Astrocyte (in vitro differentiated cells and primary cell): ENCODE data around the gene NADK. TPM values are rescaled to one million over a fixed set of nuclear protein-coding genes. Genes with fewer than 3 reads are reported as not detected.
A peak's percentile ranks its signal among the peaks of the same experiment; 100 is the strongest.
"Not testable (repeated sequence)": the region's sequence is repeated elsewhere in the genome, so short reads cannot be mapped to it uniquely, and the experiment has no call there.

Experiments
- DNase-seq: peaks from one replicate; pipeline ENCODE4 v3.0.0-alpha.2; 2010; ENCODE audit warnings: low read depth
- FAIRE-seq: peaks from 2 replicates; lab custom pipeline; 2011; peaks lifted over from hg19 to GRCh38; lab: Jason Lieb, UNC
- H2AFZ ChIP-seq: 2 replicates; pipeline ENCODE4 v1.6.0; 2012; ENCODE audit warnings: low read depth, low read length, inconsistent platforms
- H3K27ac ChIP-seq: 2 replicates; pipeline ENCODE4 v1.5.1; 2011; ENCODE audit warnings: low read depth, low read length, inconsistent platforms
- H3K27me3 ChIP-seq: 2 replicates; pipeline ENCODE4 v1.6.0; 2011; ENCODE audit warnings: low read length, inconsistent platforms; ENCODE audit not compliant: insufficient read depth
- H3K36me3 ChIP-seq: 2 replicates; pipeline ENCODE4 v1.5.1; 2011; ENCODE audit warnings: low read length, inconsistent platforms; ENCODE audit not compliant: insufficient read depth
- H3K4me1 ChIP-seq: 2 replicates; pipeline ENCODE4 v1.5.1; 2011; ENCODE audit warnings: low read length, inconsistent platforms; ENCODE audit not compliant: insufficient read depth
- H3K4me2 ChIP-seq: 2 replicates; pipeline ENCODE4 v1.6.0; 2012; ENCODE audit warnings: low read length, inconsistent platforms
- H3K4me3 ChIP-seq: 2 replicates; pipeline ENCODE4 v1.5.1; 2011; ENCODE audit warnings: low read depth, mild to moderate bottlenecking, low read length, inconsistent platforms; ENCODE audit not compliant: insufficient read depth
- H3K79me2 ChIP-seq: 2 replicates; pipeline ENCODE4 v1.6.0; 2012; ENCODE audit warnings: mild to moderate bottlenecking, low read length, inconsistent platforms; ENCODE audit not compliant: insufficient read depth
- H3K9ac ChIP-seq: 2 replicates; pipeline ENCODE4 v1.6.0; 2012; ENCODE audit warnings: mild to moderate bottlenecking, low read length, inconsistent platforms
- H3K9me3 ChIP-seq: 2 replicates; pipeline ENCODE4 v1.5.1; 2012; ENCODE audit warnings: low read depth, mild to moderate bottlenecking, low read length, inconsistent platforms; ENCODE audit not compliant: insufficient read depth
- H4K20me1 ChIP-seq: 2 replicates; pipeline ENCODE4 v1.6.0; 2012; ENCODE audit warnings: low read length, inconsistent platforms; ENCODE audit not compliant: insufficient read depth
- H3K27ac Mint-ChIP-seq: one replicate; pipeline ENCODE4 v1.8.0; 2021; ENCODE audit warnings: mild to moderate bottlenecking, mixed read lengths; ENCODE audit not compliant: unreplicated experiment
- H3K27me3 Mint-ChIP-seq: one replicate; pipeline ENCODE4 v1.8.0; 2021; ENCODE audit warnings: low read depth, mixed read lengths; ENCODE audit not compliant: unreplicated experiment
- H3K36me3 Mint-ChIP-seq: one replicate; pipeline ENCODE4 v1.8.0; 2021; ENCODE audit warnings: low read depth, mixed read lengths; ENCODE audit not compliant: unreplicated experiment
- H3K4me1 Mint-ChIP-seq: one replicate; pipeline ENCODE4 v1.8.0; 2021; ENCODE audit warnings: low read depth, mixed read lengths; ENCODE audit not compliant: unreplicated experiment
- H3K4me3 Mint-ChIP-seq: one replicate; pipeline ENCODE4 v1.8.0; 2021; ENCODE audit warnings: mild to moderate bottlenecking, moderate library complexity, mixed read lengths; ENCODE audit not compliant: unreplicated experiment
- H3K9me3 Mint-ChIP-seq: one replicate; pipeline ENCODE4 v1.8.0; 2021; ENCODE audit warnings: mild to moderate bottlenecking, mixed read lengths; ENCODE audit not compliant: unreplicated experiment
- EZH2 ChIP-seq: IDR thresholded peaks from 2 replicates; pipeline ENCODE4 v1.6.1; 2012; ENCODE audit warnings: mild to moderate bottlenecking, low read length, inconsistent platforms; ENCODE audit not compliant: insufficient read depth
- total RNA-seq: library from RNA; stranded (reverse); gene quantifications from 2 replicates; pipeline ENCODE4 v1.2.1, GENCODE V29; 2021
- TF ChIP-seq, protein P1 (sequence below): IDR thresholded peaks from 2 replicates; pipeline ENCODE4 v1.5.1; 2011; ENCODE audit warnings: low read depth, mild to moderate bottlenecking, inconsistent platforms, low read length, moderate library complexity; ENCODE audit not compliant: insufficient read depth

NADK gene
- total RNA-seq, 1 donor from 2014 or later = 87.6 TPM

DNA sequence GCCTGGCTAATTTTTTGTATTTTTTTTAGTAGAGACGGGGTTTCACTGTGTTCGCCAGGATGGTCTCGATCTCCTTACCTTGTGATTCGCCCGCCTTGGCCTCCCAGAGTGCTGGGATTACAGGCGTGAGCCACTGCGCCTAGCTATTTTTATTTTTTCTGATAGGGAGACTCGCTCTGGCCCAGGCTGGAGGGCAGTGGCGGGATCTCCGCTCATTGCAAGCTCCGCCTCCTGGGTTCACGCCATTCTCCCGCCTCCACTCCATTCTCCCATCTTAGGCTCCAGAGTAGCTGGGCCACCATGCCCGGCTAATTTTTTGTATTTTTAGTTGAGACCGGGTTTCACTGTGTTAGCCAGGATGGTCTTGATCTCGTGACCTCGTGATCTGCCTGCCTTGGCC lies 52.2 kb downstream of the NADK start:
- FAIRE-seq, H3K4me3 Mint-ChIP-seq, H3K36me3 ChIP-seq, H3K4me3 ChIP-seq, H3K9me3 Mint-ChIP-seq, H3K27ac ChIP-seq, H3K9ac ChIP-seq, H3K27ac Mint-ChIP-seq, H3K4me1 Mint-ChIP-seq, H3K27me3 Mint-ChIP-seq, H3K27me3 ChIP-seq, DNase-seq, H3K4me1 ChIP-seq, H4K20me1 ChIP-seq, H2AFZ ChIP-seq, H3K36me3 Mint-ChIP-seq, H3K9me3 ChIP-seq, H3K4me2 ChIP-seq: not testable (repeated sequence)
- H3K79me2 ChIP-seq = peaks cover 11% of the 10 kb centered on the region

DNA sequence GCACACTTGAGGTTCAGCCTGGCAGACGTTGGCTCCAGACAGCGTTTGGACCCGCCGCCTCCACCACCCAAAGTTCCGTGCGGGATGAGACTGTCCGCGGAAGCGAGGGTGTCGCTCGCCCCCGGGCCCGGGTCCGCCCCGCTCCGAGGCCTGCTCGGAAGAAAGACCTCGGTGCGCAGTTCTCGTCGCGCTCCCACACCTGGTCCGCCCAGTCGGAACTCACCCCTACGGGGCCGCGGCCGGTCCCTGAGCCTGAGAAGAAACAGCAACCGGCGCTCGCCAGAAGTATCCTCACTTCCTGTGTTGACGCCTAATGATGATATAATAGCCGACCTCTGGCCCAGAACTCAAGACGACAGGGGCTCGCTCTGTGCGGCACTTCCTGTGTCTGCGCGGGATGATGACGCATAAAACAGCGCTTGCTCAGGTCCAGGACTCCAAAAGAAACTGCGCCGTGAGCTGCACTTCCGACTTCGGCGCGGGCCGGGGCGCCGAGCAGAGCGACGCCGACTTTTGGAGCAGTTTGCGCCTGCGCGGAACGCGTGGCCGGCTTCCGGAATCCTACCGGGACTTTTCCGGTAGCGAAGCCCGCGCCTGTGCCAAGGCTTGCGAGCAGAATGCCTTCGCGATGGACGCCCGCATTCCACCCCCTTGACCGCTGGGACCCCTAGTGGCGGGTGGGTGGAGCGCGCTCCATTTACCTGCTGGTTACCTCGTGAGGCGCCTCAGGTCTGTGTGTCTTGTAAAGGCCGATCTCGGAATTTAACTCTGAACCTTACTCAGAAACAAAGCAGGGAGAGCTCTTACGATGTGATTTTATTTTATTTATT lies 54.0 kb downstream of the NADK start, which contains the start of gene CDK11A:
Gene CDK11A, minus strand, starts transcription at position 323 of the 830 bp plus-strand sequence. CDS start 1,539 bp downstream, outside the sequence.
- H3K9me3 ChIP-seq, H3K4me1 Mint-ChIP-seq, H4K20me1 ChIP-seq, H3K27me3 Mint-ChIP-seq, H3K9me3 Mint-ChIP-seq, FAIRE-seq, H3K36me3 ChIP-seq, H3K36me3 Mint-ChIP-seq, H3K27me3 ChIP-seq, H3K4me1 ChIP-seq: not testable (repeated sequence)
- H3K4me2 ChIP-seq = peak within 1 kb of the TSS; percentile 69
- H3K4me3 ChIP-seq = peak within 1 kb of the TSS; percentile 67
- peak within 1 kb of the TSS; percentile 89 for H3K9ac ChIP-seq
- H2AFZ ChIP-seq = peak within 1 kb of the TSS; percentile 41
- H3K79me2 ChIP-seq = peaks cover 16% of the 10 kb centered on the region
- Mint-ChIP-seq H3K27ac (peak within 1 kb of the TSS; percentile 94), H3K4me3 (peak within 1 kb of the TSS; percentile 92)
- TF ChIP-seq, protein P1, sequence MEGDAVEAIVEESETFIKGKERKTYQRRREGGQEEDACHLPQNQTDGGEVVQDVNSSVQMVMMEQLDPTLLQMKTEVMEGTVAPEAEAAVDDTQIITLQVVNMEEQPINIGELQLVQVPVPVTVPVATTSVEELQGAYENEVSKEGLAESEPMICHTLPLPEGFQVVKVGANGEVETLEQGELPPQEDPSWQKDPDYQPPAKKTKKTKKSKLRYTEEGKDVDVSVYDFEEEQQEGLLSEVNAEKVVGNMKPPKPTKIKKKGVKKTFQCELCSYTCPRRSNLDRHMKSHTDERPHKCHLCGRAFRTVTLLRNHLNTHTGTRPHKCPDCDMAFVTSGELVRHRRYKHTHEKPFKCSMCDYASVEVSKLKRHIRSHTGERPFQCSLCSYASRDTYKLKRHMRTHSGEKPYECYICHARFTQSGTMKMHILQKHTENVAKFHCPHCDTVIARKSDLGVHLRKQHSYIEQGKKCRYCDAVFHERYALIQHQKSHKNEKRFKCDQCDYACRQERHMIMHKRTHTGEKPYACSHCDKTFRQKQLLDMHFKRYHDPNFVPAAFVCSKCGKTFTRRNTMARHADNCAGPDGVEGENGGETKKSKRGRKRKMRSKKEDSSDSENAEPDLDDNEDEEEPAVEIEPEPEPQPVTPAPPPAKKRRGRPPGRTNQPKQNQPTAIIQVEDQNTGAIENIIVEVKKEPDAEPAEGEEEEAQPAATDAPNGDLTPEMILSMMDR = peak; percentile 20
- DNase-seq = peak; percentile 99
- peak within 1 kb of the TSS; percentile 65 for H3K27ac ChIP-seq

GRCh38 chr1:1721201-1721600 lies 57.1 kb downstream of the NADK start:
- no peak overlapping the region for H2AFZ ChIP-seq
- H3K4me1 Mint-ChIP-seq = peaks cover under 1% of the 10 kb centered on the region
- H3K79me2 ChIP-seq = peaks cover 16% of the 10 kb centered on the region
- FAIRE-seq (no peak), DNase-seq (no peak)
- no peaks in the 10 kb centered on the region for H3K27me3 ChIP-seq
- H3K9ac ChIP-seq = no peak overlapping the region
- no peak overlapping the region for H3K4me3 Mint-ChIP-seq
- H3K27ac ChIP-seq = no peak overlapping the region
- no peaks in the 10 kb centered on the region for H3K4me1 ChIP-seq
- H3K36me3 Mint-ChIP-seq = peaks cover 4% of the 10 kb centered on the region
- H3K27ac Mint-ChIP-seq = no peak overlapping the region
- peaks cover 17% of the 10 kb centered on the region for H3K36me3 ChIP-seq
- no peaks in the 10 kb centered on the region for H3K27me3 Mint-ChIP-seq
- TF ChIP-seq, protein P1 = no peak
- no peak for TF ChIP-seq EZH2
- no peaks in the 10 kb centered on the region for H4K20me1 ChIP-seq
- H3K4me3 ChIP-seq = no peak overlapping the region
- H3K9me3 Mint-ChIP-seq = no peaks in the 10 kb centered on the region
- H3K4me2 ChIP-seq = no peak overlapping the region
- H3K9me3 ChIP-seq = no peaks in the 10 kb centered on the region

- not testable (repeated sequence) for H3K4me1 Mint-ChIP-seq, H3K4me3 Mint-ChIP-seq, H3K9me3 ChIP-seq, FAIRE-seq, H3K4me1 ChIP-seq, H3K9ac ChIP-seq, H3K4me2 ChIP-seq, H3K27me3 ChIP-seq, H3K4me3 ChIP-seq, H4K20me1 ChIP-seq, H3K27me3 Mint-ChIP-seq, H3K27ac ChIP-seq, H3K36me3 Mint-ChIP-seq, H3K9me3 Mint-ChIP-seq, H3K79me2 ChIP-seq, H2AFZ ChIP-seq, DNase-seq, H3K27ac Mint-ChIP-seq
- peaks cover 16% of the 10 kb centered on the region for H3K36me3 ChIP-seq
Measured at GRCh38 chr1:1715109-1715883, 63.0 kb downstream of the NADK start.
